ENCODE results near the gene PTEN. TPM values are rescaled to one million over a fixed set of nuclear protein-coding genes. Genes with fewer than 3 reads are reported as not detected.
"Not testable (repeated sequence)": the region's sequence is repeated elsewhere in the genome, so short reads cannot be mapped to it uniquely, and the experiment has no call there.

The PTEN gene
- total RNA-seq, 1 donor from 2014 or later: 69.3 TPM

- no peak for TF ChIP-seq CTCF (IDR thresholded peaks at IDR 0.05)
- H3K36me3 Mint-ChIP-seq (ENCODE audit: unreplicated experiment): peaks cover 31% of the 10 kb centered on the region
- no peak overlapping the region for H3K27ac Mint-ChIP-seq (ENCODE audit: unreplicated experiment)
- DNase-seq (ENCODE audit: extremely low spot score, unreplicated experiment): no peak
- H3K9me3 Mint-ChIP-seq (ENCODE audit: unreplicated experiment): peaks cover 12% of the 10 kb centered on the region
- H3K4me1 Mint-ChIP-seq (ENCODE audit: unreplicated experiment): peaks cover 8% of the 10 kb centered on the region
- no peaks in the 10 kb centered on the region for H3K27me3 Mint-ChIP-seq (ENCODE audit: unreplicated experiment)
- H3K4me3 Mint-ChIP-seq (ENCODE audit: unreplicated experiment): no peak overlapping the region
Measured at GRCh38 chr10:87887146-87887545, 23.7 kb downstream of the PTEN start.

- H3K36me3 Mint-ChIP-seq (ENCODE audit: unreplicated experiment): peaks cover 36% of the 10 kb centered on the region
- H3K4me3 Mint-ChIP-seq (ENCODE audit: unreplicated experiment): no peak overlapping the region
- H3K9me3 Mint-ChIP-seq (ENCODE audit: unreplicated experiment): peaks cover 12% of the 10 kb centered on the region
- no peak for TF ChIP-seq CTCF (IDR thresholded peaks at IDR 0.05)
- peaks cover 10% of the 10 kb centered on the region for H3K4me1 Mint-ChIP-seq (ENCODE audit: unreplicated experiment)
- H3K27me3 Mint-ChIP-seq (ENCODE audit: unreplicated experiment): no peaks in the 10 kb centered on the region
- DNase-seq (ENCODE audit: extremely low spot score, unreplicated experiment): no peak
- H3K27ac Mint-ChIP-seq (ENCODE audit: unreplicated experiment): no peak overlapping the region
Measured at GRCh38 chr10:87887548-87888289, 24.3 kb downstream of the PTEN start.

GRCh38 chr10:87895430-87895829 lies 32.0 kb downstream of the PTEN start:
- Mint-ChIP-seq H3K36me3 (ENCODE audit: unreplicated experiment) (peaks cover 15% of the 10 kb centered on the region), H3K4me3 (ENCODE audit: unreplicated experiment) (no peak overlapping the region), H3K4me1 (ENCODE audit: unreplicated experiment) (peaks cover 47% of the 10 kb centered on the region), H3K27ac (ENCODE audit: unreplicated experiment) (no peak overlapping the region), H3K9me3 (ENCODE audit: unreplicated experiment) (no peaks in the 10 kb centered on the region), H3K27me3 (ENCODE audit: unreplicated experiment) (no peaks in the 10 kb centered on the region)
- TF ChIP-seq CTCF (IDR thresholded peaks at IDR 0.05): no peak
- no peak for DNase-seq (ENCODE audit: extremely low spot score, unreplicated experiment)

GRCh38 chr10:87896216-87896615 lies 32.8 kb downstream of the PTEN start:
- no peak for TF ChIP-seq CTCF (IDR thresholded peaks at IDR 0.05)
- H3K9me3 Mint-ChIP-seq (ENCODE audit: unreplicated experiment): peaks cover 6% of the 10 kb centered on the region
- no peak for DNase-seq (ENCODE audit: extremely low spot score, unreplicated experiment)
- H3K27me3 Mint-ChIP-seq (ENCODE audit: unreplicated experiment): no peaks in the 10 kb centered on the region
- peaks cover 47% of the 10 kb centered on the region for H3K4me1 Mint-ChIP-seq (ENCODE audit: unreplicated experiment)
- H3K27ac Mint-ChIP-seq (ENCODE audit: unreplicated experiment): no peak overlapping the region
- no peak overlapping the region for H3K4me3 Mint-ChIP-seq (ENCODE audit: unreplicated experiment)
- peaks cover 22% of the 10 kb centered on the region for H3K36me3 Mint-ChIP-seq (ENCODE audit: unreplicated experiment)

- not testable (repeated sequence) for H3K27ac Mint-ChIP-seq (ENCODE audit: unreplicated experiment); H3K27me3 Mint-ChIP-seq (ENCODE audit: unreplicated experiment); H3K4me3 Mint-ChIP-seq (ENCODE audit: unreplicated experiment); DNase-seq (ENCODE audit: extremely low spot score, unreplicated experiment)
- Mint-ChIP-seq H3K4me1 (ENCODE audit: unreplicated experiment) (peaks cover 40% of the 10 kb centered on the region), H3K9me3 (ENCODE audit: unreplicated experiment) (peaks cover 20% of the 10 kb centered on the region), H3K36me3 (ENCODE audit: unreplicated experiment) (peaks cover 32% of the 10 kb centered on the region)
Measured at GRCh38 chr10:87897957-87898356, 34.5 kb downstream of the PTEN start.

GRCh38 chr10:87903396-87903795 lies 40.0 kb downstream of the PTEN start:
- DNase-seq (ENCODE audit: extremely low spot score, unreplicated experiment); H3K27ac Mint-ChIP-seq (ENCODE audit: unreplicated experiment); H3K4me3 Mint-ChIP-seq (ENCODE audit: unreplicated experiment); H3K27me3 Mint-ChIP-seq (ENCODE audit: unreplicated experiment): not testable (repeated sequence)
- H3K9me3 Mint-ChIP-seq (ENCODE audit: unreplicated experiment): peaks cover 25% of the 10 kb centered on the region
- peaks cover 16% of the 10 kb centered on the region for H3K4me1 Mint-ChIP-seq (ENCODE audit: unreplicated experiment)
- H3K36me3 Mint-ChIP-seq (ENCODE audit: unreplicated experiment): peaks cover 48% of the 10 kb centered on the region
